OCI-LY3 (cell line): Measurements from ENCODE around the gene GNAL.
"Not testable (repeated sequence)": the region's sequence is repeated elsewhere in the genome, so short reads cannot be mapped to it uniquely, and the experiment has no call there.

ENCODE experiments used
- H2AFZ ChIP-seq: fragments of 200-600, 300-600 bp; shearing (Covaris generic); 2 replicates; pipeline ENCODE4 v1.6.0; 2014; ENCODE audit warnings: antibody characterized with exemption, low read depth, low read length
- H3K27ac ChIP-seq: fragments of 200-600, 300-600 bp; sonication (generic); 2 replicates; pipeline ENCODE4 v1.5.1; 2014; ENCODE audit warnings: mild to moderate bottlenecking, low read length, moderate library complexity, mixed read lengths
- H3K27me3 ChIP-seq: fragments of 200-600, 300-600 bp; sonication (generic); 2 replicates; pipeline ENCODE4 v1.6.1; 2014; ENCODE audit warnings: low read depth, low read length, mixed read lengths
- H3K36me3 ChIP-seq: fragments of 200-600, 300-600 bp; sonication (generic); replicated peaks from 2 replicates; pipeline ENCODE3; 2014; ENCODE audit warnings: low read depth, low read length, mixed read lengths
- H3K4me1 ChIP-seq: fragments of 300-600, 200-600 bp; sonication (generic); 2 replicates; pipeline ENCODE4 v1.6.1; 2014; ENCODE audit warnings: low read length, mixed read lengths
- H3K4me2 ChIP-seq: fragments of 200-600, 300-600 bp; sonication (generic); 2 replicates; pipeline ENCODE4 v1.6.1; 2014; ENCODE audit warnings: low read length, mixed read lengths
- H3K4me3 ChIP-seq: fragments of 300-600, 200-600 bp; sonication (generic); 2 replicates; pipeline ENCODE4 v1.5.1; 2014; ENCODE audit warnings: antibody characterized with exemption, mild to moderate bottlenecking, low read length, moderate library complexity
- H3K79me2 ChIP-seq: fragments of 300-600, 200-600 bp; shearing (Covaris generic); 2 replicates; pipeline ENCODE4 v1.6.1; 2014; ENCODE audit warnings: mild to moderate bottlenecking, low read length, mixed read lengths
- H3K9ac ChIP-seq: fragments of 300-600, 200-600 bp; shearing (Covaris generic); 2 replicates; pipeline ENCODE4 v1.6.0; 2014; ENCODE audit warnings: mild to moderate bottlenecking, low read length, moderate library complexity
- H3K9me3 ChIP-seq: fragments of 200-600, 300-600 bp; shearing (Covaris generic); 2 replicates; pipeline ENCODE4 v1.6.1; 2014; ENCODE audit warnings: low read length, mixed read lengths; ENCODE audit not compliant: insufficient read depth
- H4K20me1 ChIP-seq: fragments of 200-600, 300-600 bp; sonication (generic); 2 replicates; pipeline ENCODE4 v1.6.1; 2016; ENCODE audit warnings: low read length, mixed read lengths; ENCODE audit not compliant: insufficient read depth
- CTCF ChIP-seq: fragments of 200-600, 300-600 bp; sonication (generic); IDR thresholded peaks from 2 replicates; pipeline ENCODE4 v1.5.1; 2014; ENCODE audit warnings: antibody characterized with exemption, low read length, low read depth
- EZH2phosphoT487 ChIP-seq: fragments of 200-600 bp; shearing (Covaris generic); IDR thresholded peaks from 2 replicates; pipeline ENCODE4 v1.6.1; 2018; ENCODE audit warnings: antibody characterized with exemption, mixed run types, low read depth

Gene GNAL

GRCh38 chr18:11689669-11690565 lies 853 bp downstream of the GNAL start:
- Histone ChIP-seq H3K36me3 (no peaks in the 10 kb centered on the region), H3K4me1 (no peaks in the 10 kb centered on the region), H2AFZ (no peak overlapping the region), H3K27ac (no peak overlapping the region), H3K9me3 (no peaks in the 10 kb centered on the region), H3K9ac (no peak overlapping the region), H3K4me2 (no peak overlapping the region), H4K20me1 (no peaks in the 10 kb centered on the region), H3K4me3 (no peak overlapping the region), H3K79me2 (no peaks in the 10 kb centered on the region), H3K27me3 (no peaks in the 10 kb centered on the region; the same call in 1 of the 2 replicates)
- no peak for TF ChIP-seq CTCF
- TF ChIP-seq EZH2phosphoT487: no peak

DNA sequence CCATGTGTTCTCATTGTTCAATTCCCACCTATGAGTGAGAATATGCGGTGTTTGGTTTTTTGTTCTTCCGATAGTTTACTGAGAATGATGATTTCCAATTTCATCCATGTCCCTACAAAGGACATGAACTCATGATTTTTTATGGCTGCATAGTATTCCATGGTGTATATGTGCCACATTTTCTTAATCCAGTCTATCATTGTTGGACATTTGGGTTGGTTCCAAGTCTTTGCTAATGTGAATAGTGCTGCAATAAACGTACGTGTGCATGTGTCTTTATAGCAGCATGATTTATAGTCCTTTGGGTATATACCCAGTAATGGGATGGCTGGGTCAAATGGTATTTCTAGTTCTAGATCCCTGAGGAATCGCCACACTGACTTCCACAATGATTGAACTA lies 1.6 kb downstream of the GNAL start:
- not testable (repeated sequence) for H3K9me3 ChIP-seq

DNA sequence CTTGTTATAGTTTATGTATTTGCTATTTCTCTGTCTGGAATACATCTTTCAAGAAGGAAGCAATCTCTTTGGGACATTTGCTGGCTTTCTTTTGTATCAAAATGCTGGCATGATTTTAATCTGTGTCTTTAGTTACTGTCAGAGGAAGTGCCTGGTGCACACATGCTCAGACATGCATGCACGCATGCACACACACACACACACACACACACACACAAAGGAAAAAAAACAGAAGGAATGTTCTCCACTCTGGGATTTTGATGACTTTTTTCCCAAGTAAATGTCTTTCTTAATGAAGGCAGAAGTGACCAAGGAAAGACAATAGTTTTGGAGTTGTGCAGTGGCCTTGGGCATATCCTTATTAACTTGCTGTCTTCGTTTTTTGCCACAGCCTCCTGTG lies 6.7 kb downstream of the GNAL start:
- no peak for TF ChIP-seq CTCF
- no peak for TF ChIP-seq EZH2phosphoT487
- no peaks in the 10 kb centered on the region for H3K9me3 ChIP-seq
- H3K9ac ChIP-seq: no peak overlapping the region
- no peak overlapping the region for H3K4me2 ChIP-seq
- H3K36me3 ChIP-seq: no peaks in the 10 kb centered on the region
- H4K20me1 ChIP-seq: no peaks in the 10 kb centered on the region
- no peaks in the 10 kb centered on the region for H3K4me1 ChIP-seq
- H2AFZ ChIP-seq: no peak overlapping the region
- H3K4me3 ChIP-seq: no peak overlapping the region
- H3K27ac ChIP-seq: no peak overlapping the region
- no peaks in the 10 kb centered on the region for H3K79me2 ChIP-seq
- peaks cover 8% of the 10 kb centered on the region; the same call in 1 of the 2 replicates for H3K27me3 ChIP-seq

More for the DNA sequence above, 1.6 kb downstream of the GNAL start:
- H3K4me1 ChIP-seq, H4K20me1 ChIP-seq, H3K27ac ChIP-seq, H2AFZ ChIP-seq, H3K9ac ChIP-seq, H3K79me2 ChIP-seq, H3K4me2 ChIP-seq, H3K27me3 ChIP-seq, H3K36me3 ChIP-seq, H3K4me3 ChIP-seq: not testable (repeated sequence)

DNA sequence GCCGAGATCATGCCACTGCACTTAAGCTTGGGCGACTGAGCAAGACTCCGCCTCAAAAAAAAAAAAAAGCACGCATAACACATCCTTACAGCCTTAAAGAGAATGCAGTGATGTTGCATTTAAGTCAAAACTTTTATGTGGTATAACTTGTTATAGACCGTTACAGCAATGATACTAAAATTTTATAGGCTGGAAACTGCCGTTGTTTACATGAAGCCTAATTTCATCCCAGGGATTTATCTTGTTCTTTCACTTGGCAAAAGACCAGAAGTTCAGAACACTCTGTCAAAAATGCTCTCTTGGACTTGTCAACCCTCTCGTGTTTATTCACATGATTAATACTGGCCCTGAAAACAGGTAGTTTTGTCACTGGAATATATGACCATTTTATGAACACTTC lies 7.4 kb downstream of the GNAL start:
- H3K4me1 ChIP-seq: no peaks in the 10 kb centered on the region
- no peak overlapping the region for H2AFZ ChIP-seq
- no peaks in the 10 kb centered on the region for H3K36me3 ChIP-seq
- H3K27me3 ChIP-seq: peaks cover 10% of the 10 kb centered on the region; the same call in 1 of the 2 replicates
- H3K79me2 ChIP-seq: no peaks in the 10 kb centered on the region
- no peak overlapping the region for H3K27ac ChIP-seq
- no peak overlapping the region for H3K4me2 ChIP-seq
- H3K9ac ChIP-seq: no peak overlapping the region
- H4K20me1 ChIP-seq: no peaks in the 10 kb centered on the region
- no peaks in the 10 kb centered on the region for H3K9me3 ChIP-seq
- H3K4me3 ChIP-seq: no peak overlapping the region
- TF ChIP-seq EZH2phosphoT487: no peak
- no peak for TF ChIP-seq CTCF
